Thyroid gland (tissue), 4 donors: Measurements from ENCODE around the gene ADAMTSL4.

Experiments used
- POLR2A ChIP-seq, 2 donors: fragments of 450-650 bp; IDR thresholded peaks; one replicate each; pipeline ENCODE4 v1.6.1; 2017; ENCODE audit warnings: antibody characterized with exemption in 2 of 2, mild to moderate bottlenecking in 2 of 2, moderate library complexity in 1 of 2
- TF ChIP-seq, protein P1 (sequence below), 6 experiments: fragments of 200-600 bp in 3 of 6; fragments of 450-650 bp in 3 of 6; sonication (generic) in 3 of 6; IDR thresholded peaks; one replicate each; pipeline ENCODE4 v1.5.1; 2016 to 2019; ENCODE audit warnings: antibody characterized with exemption in 6 of 6, mild to moderate bottlenecking in 2 of 6, inconsistent platforms in 1 of 6, moderate library complexity in 1 of 6

- TF ChIP-seq, protein P1, sequence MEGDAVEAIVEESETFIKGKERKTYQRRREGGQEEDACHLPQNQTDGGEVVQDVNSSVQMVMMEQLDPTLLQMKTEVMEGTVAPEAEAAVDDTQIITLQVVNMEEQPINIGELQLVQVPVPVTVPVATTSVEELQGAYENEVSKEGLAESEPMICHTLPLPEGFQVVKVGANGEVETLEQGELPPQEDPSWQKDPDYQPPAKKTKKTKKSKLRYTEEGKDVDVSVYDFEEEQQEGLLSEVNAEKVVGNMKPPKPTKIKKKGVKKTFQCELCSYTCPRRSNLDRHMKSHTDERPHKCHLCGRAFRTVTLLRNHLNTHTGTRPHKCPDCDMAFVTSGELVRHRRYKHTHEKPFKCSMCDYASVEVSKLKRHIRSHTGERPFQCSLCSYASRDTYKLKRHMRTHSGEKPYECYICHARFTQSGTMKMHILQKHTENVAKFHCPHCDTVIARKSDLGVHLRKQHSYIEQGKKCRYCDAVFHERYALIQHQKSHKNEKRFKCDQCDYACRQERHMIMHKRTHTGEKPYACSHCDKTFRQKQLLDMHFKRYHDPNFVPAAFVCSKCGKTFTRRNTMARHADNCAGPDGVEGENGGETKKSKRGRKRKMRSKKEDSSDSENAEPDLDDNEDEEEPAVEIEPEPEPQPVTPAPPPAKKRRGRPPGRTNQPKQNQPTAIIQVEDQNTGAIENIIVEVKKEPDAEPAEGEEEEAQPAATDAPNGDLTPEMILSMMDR (IDR thresholded peaks at IDR 0.05): no peak
- peak in 1 of 2 donors; percentile 53 for TF ChIP-seq POLR2A (IDR thresholded peaks at IDR 0.05)
Observed at GRCh38 chr1:150577557-150578271, 28.5 kb downstream of the ADAMTSL4 start.
